Neutrophil (primary cell): ENCODE data around the gene TAF7L.

ENCODE experiments used
- H3K27ac ChIP-seq: fragments of 200-600 bp; sonication (generic); 2 replicates; pipeline ENCODE4 v1.5.1; 2016; ENCODE audit warnings: mild to moderate bottlenecking, moderate library complexity
- H3K27me3 ChIP-seq: fragments of 200-600 bp; sonication (generic); 2 replicates; pipeline ENCODE4 v1.6.0; 2016; ENCODE audit warnings: mild to moderate bottlenecking
- H3K36me3 ChIP-seq: fragments of 200-600 bp; sonication (generic); 2 replicates; pipeline ENCODE4 v1.5.1; 2017
- H3K4me1 ChIP-seq, 2 experiments: fragments of 200-600 bp in 1 of 2; sonication (generic) in 1 of 2; 1 replicate in 1 of 2; 2 replicates in 1 of 2; pipeline versions ENCODE4 v1.5.1 to v1.6.1; 2013 to 2016; ENCODE audit warnings: low read depth in 1 of 2, low read length in 1 of 2, mild to moderate bottlenecking in 1 of 2, moderate library complexity in 1 of 2; ENCODE audit not compliant: control insufficient read depth in 1 of 2, insufficient read depth in 1 of 2
- H3K4me3 ChIP-seq, 2 experiments: fragments of 200-600 bp in 1 of 2; sonication (generic) in 1 of 2; 1 replicate in 1 of 2; 2 replicates in 1 of 2; pipeline ENCODE4 v1.5.1; 2013 to 2016; ENCODE audit warnings: low read depth in 1 of 2, low read length in 1 of 2, mild to moderate bottlenecking in 1 of 2, moderate library complexity in 1 of 2
- H3K9me3 ChIP-seq: fragments of 200-600 bp; sonication (generic); 2 replicates; pipeline ENCODE4 v1.5.1; 2016
- CTCF ChIP-seq: fragments of 200-600 bp; sonication (generic); IDR thresholded peaks from 2 replicates; pipeline ENCODE4 v1.5.1; 2016; ENCODE audit warnings: antibody characterized with exemption

The TAF7L gene

GRCh38 chrX:101232316-101232715, 58.8 kb downstream of the TAF7L start:
- no peak overlapping the region for H3K27ac ChIP-seq
- H3K36me3 ChIP-seq, result no peaks in the 10 kb centered on the region
- no peaks in the 10 kb centered on the region for H3K27me3 ChIP-seq
- TF ChIP-seq CTCF, result no peak
- no peak overlapping the region for H3K4me3 ChIP-seq
- no peaks in the 10 kb centered on the region for H3K9me3 ChIP-seq
- H3K4me1 ChIP-seq, result no peaks in the 10 kb centered on the region

GRCh38 chrX:101231080-101231479, 60.1 kb downstream of the TAF7L start:
- H3K27ac ChIP-seq, result no peak overlapping the region
- H3K9me3 ChIP-seq, result no peaks in the 10 kb centered on the region
- TF ChIP-seq CTCF, result no peak
- no peaks in the 10 kb centered on the region for H3K27me3 ChIP-seq
- H3K4me3 ChIP-seq, result no peak overlapping the region
- no peaks in the 10 kb centered on the region for H3K4me1 ChIP-seq
- no peaks in the 10 kb centered on the region for H3K36me3 ChIP-seq

GRCh38 chrX:101230636-101231035, 60.5 kb downstream of the TAF7L start:
- Histone ChIP-seq H3K4me3 (no peak overlapping the region), H3K27me3 (no peaks in the 10 kb centered on the region), H3K27ac (no peak overlapping the region), H3K36me3 (no peaks in the 10 kb centered on the region), H3K4me1 (no peaks in the 10 kb centered on the region), H3K9me3 (no peaks in the 10 kb centered on the region)
- TF ChIP-seq CTCF, result no peak

- Histone ChIP-seq H3K9me3 (no peaks in the 10 kb centered on the region), H3K27me3 (no peaks in the 10 kb centered on the region), H3K4me1 (no peaks in the 10 kb centered on the region), H3K36me3 (no peaks in the 10 kb centered on the region), H3K4me3 (no peak overlapping the region), H3K27ac (no peak overlapping the region)
- TF ChIP-seq CTCF, result no peak
Observed at GRCh38 chrX:101229170-101229569, 62.0 kb downstream of the TAF7L start.

- Histone ChIP-seq H3K9me3 (no peaks in the 10 kb centered on the region), H3K36me3 (no peaks in the 10 kb centered on the region), H3K4me3 (no peak overlapping the region), H3K27me3 (peaks cover 18% of the 10 kb centered on the region), H3K4me1 (no peaks in the 10 kb centered on the region), H3K27ac (no peak overlapping the region)
- TF ChIP-seq CTCF, result no peak
Observed at GRCh38 chrX:101223226-101223625, 67.9 kb downstream of the TAF7L start.

GRCh38 chrX:101220662-101221260, 70.4 kb downstream of the TAF7L start:
- Histone ChIP-seq H3K27me3 (peaks cover 18% of the 10 kb centered on the region), H3K27ac (no peak overlapping the region), H3K4me1 (no peaks in the 10 kb centered on the region), H3K36me3 (no peaks in the 10 kb centered on the region), H3K4me3 (no peak overlapping the region), H3K9me3 (no peaks in the 10 kb centered on the region)
- no peak for TF ChIP-seq CTCF
